Measurements from ENCODE around the gene NRAP. TPM values are rescaled to one million over a fixed set of nuclear protein-coding genes. Genes with fewer than 3 reads are reported as not detected.

NRAP gene
- polyA plus RNA-seq, 3 donors, result not detected

DNA sequence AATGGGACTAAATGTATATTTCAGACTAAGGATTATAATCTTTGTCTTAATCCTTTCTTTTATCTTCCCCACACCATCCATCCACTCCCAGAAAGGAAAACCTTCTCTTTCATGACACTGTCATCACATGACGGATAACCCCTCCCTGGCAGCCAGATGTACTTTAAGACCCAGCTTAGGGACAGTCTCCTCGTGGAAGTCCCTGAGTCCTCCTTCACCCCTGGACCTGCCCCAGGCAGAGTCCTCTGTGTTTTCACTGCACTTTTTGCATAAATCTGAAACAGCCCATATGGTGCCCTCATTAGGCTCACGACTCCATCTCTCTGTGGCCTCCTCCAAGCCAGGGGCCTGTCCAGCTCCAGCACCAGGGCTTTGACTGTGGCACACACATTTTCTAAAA is 16.0 kb downstream of the NRAP start:
- H3K9me3 ChIP-seq (replicated peaks in 1 of 2; ENCODE audit: control insufficient read depth in 1 of 2, insufficient read depth in 1 of 2, low read length in 2 of 2), result no peaks in the 10 kb centered on the region
- Mint-ChIP-seq H3K9me3 (peaks cover 0 to 9% (median 0%) of the 10 kb centered on the region in 7 donors), H3K4me3 (no peak overlapping the region), H3K27me3 (ENCODE audit: low read depth in 3 of 3) (peaks cover 0 to 11% (median 1%) of the 10 kb centered on the region in 3 donors), H3K4me1 (no peaks in the 10 kb centered on the region), H3K36me3 (no peaks in the 10 kb centered on the region), H3K27ac (no peak overlapping the region)
- no peak overlapping the region for H3K27ac ChIP-seq (ENCODE audit: low read depth in 1 of 2, low read length in 2 of 2)
- H3K36me3 ChIP-seq (replicated peaks in 1 of 2; ENCODE audit: control insufficient read depth in 1 of 2, insufficient read depth in 2 of 2, low read length in 2 of 2), result no peaks in the 10 kb centered on the region
- no peak overlapping the region for H2AFZ ChIP-seq (ENCODE audit: insufficient read depth, low read depth, low read length, poor library complexity, severe bottlenecking)
- intact Hi-C loops (cut with micrococcal nuclease), result no loop called here
- H3K4me2 ChIP-seq (replicated peaks; ENCODE audit: extremely low read depth, low read length, poor library complexity, severe bottlenecking), result no peak overlapping the region
- no peak overlapping the region for H3K4me3 ChIP-seq (replicated peaks in 1 of 3; ENCODE audit: low read depth in 2 of 3, low read length in 3 of 3)
- no peaks in the 10 kb centered on the region for H4K20me1 ChIP-seq (ENCODE audit: insufficient read depth, low read length)
- WGBS (ENCODE audit: insufficient coverage), result 83% methylated on average over 2 of the region's 3 CpGs
- H3K4me1 ChIP-seq (ENCODE audit: control insufficient read depth in 1 of 2, insufficient read depth in 2 of 2, low read length in 2 of 2), result no peaks in the 10 kb centered on the region
- H3K79me2 ChIP-seq (ENCODE audit: insufficient read depth, low read length), result no peaks in the 10 kb centered on the region
- no peak overlapping the region for H3K9ac ChIP-seq (ENCODE audit: insufficient read depth, low read length, poor library complexity, severe bottlenecking)
- H3K27me3 ChIP-seq (ENCODE audit: control insufficient read depth in 2 of 2, insufficient read depth in 2 of 2, low read length in 2 of 2), result no peaks in the 10 kb centered on the region
- TF ChIP-seq, protein P1, sequence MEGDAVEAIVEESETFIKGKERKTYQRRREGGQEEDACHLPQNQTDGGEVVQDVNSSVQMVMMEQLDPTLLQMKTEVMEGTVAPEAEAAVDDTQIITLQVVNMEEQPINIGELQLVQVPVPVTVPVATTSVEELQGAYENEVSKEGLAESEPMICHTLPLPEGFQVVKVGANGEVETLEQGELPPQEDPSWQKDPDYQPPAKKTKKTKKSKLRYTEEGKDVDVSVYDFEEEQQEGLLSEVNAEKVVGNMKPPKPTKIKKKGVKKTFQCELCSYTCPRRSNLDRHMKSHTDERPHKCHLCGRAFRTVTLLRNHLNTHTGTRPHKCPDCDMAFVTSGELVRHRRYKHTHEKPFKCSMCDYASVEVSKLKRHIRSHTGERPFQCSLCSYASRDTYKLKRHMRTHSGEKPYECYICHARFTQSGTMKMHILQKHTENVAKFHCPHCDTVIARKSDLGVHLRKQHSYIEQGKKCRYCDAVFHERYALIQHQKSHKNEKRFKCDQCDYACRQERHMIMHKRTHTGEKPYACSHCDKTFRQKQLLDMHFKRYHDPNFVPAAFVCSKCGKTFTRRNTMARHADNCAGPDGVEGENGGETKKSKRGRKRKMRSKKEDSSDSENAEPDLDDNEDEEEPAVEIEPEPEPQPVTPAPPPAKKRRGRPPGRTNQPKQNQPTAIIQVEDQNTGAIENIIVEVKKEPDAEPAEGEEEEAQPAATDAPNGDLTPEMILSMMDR (IDR thresholded peaks at IDR 0.05), result no peak
- no peak for DNase-seq

DNA sequence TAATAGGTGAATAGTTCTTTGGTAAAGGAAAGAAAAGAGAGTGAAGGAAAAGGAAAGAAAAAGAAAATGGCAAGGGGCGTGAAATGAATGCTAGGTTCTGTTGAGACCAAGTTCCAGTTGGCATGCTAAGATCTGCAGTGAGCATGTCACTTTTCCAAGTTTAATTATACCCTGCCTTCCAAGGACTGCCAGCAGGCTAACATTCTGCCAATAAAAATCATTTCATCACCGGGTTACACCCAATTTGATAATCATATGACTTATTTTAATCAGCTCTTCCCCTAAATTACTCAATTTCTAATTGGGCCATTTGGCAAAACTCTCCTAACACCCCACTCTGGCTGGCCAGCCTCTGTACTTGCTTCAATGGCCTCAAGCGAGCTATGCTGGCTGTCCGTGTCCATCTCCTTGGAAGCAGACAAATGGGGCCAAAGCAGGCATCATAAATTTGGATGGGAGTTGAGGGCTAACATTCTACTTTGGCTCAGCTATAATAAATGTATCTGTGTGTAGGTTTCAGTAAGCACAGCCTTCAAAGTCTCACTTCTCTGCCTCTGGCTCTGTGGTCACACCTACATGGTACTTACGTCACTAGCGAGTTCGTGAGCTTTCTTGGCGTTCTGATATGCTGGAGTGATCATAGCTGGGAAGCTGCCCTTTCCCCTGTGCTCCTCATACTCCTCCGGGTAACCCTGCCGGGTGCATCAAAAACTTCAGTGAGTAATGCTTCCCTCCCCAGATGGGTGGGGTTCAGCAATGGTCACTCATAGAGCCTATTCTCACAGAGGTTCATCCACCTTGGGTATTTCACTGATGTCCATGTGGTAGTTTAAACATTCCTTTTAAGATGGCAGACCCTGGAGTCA is 17.3 kb downstream of the NRAP start:
- Mint-ChIP-seq H3K9me3 (peaks cover 0 to 9% (median 2%) of the 10 kb centered on the region in 7 donors), H3K36me3 (no peaks in the 10 kb centered on the region), H3K27me3 (ENCODE audit: low read depth in 3 of 3) (peaks cover 0 to 11% (median 0%) of the 10 kb centered on the region in 3 donors), H3K4me1 (no peaks in the 10 kb centered on the region), H3K4me3 (no peak overlapping the region), H3K27ac (no peak overlapping the region)
- H3K4me3 ChIP-seq (replicated peaks in 1 of 3; ENCODE audit: low read depth in 2 of 3, low read length in 3 of 3), result no peak overlapping the region
- H2AFZ ChIP-seq (ENCODE audit: insufficient read depth, low read depth, low read length, poor library complexity, severe bottlenecking), result no peak overlapping the region
- no peaks in the 10 kb centered on the region for H3K4me1 ChIP-seq (ENCODE audit: control insufficient read depth in 1 of 2, insufficient read depth in 2 of 2, low read length in 2 of 2)
- no peak overlapping the region for H3K9ac ChIP-seq (ENCODE audit: insufficient read depth, low read length, poor library complexity, severe bottlenecking)
- 88% methylated on average over 8 of the region's 10 CpGs for WGBS (ENCODE audit: insufficient coverage)
- no peak for DNase-seq
- H3K27ac ChIP-seq (ENCODE audit: low read depth in 1 of 2, low read length in 2 of 2), result no peak overlapping the region
- H3K36me3 ChIP-seq (replicated peaks in 1 of 2; ENCODE audit: control insufficient read depth in 1 of 2, insufficient read depth in 2 of 2, low read length in 2 of 2), result no peaks in the 10 kb centered on the region
- no peak overlapping the region for H3K4me2 ChIP-seq (replicated peaks; ENCODE audit: extremely low read depth, low read length, poor library complexity, severe bottlenecking)
- no peaks in the 10 kb centered on the region for H4K20me1 ChIP-seq (ENCODE audit: insufficient read depth, low read length)
- intact Hi-C loops (cut with micrococcal nuclease), result no loop called here
- no peaks in the 10 kb centered on the region for H3K9me3 ChIP-seq (replicated peaks in 1 of 2; ENCODE audit: control insufficient read depth in 1 of 2, insufficient read depth in 1 of 2, low read length in 2 of 2)
- TF ChIP-seq, protein P1 (IDR thresholded peaks at IDR 0.05), result no peak
- no peaks in the 10 kb centered on the region for H3K79me2 ChIP-seq (ENCODE audit: insufficient read depth, low read length)
- H3K27me3 ChIP-seq (ENCODE audit: control insufficient read depth in 2 of 2, insufficient read depth in 2 of 2, low read length in 2 of 2), result no peaks in the 10 kb centered on the region
